Measurements from ENCODE around the gene CPNE7.

Gene CPNE7

GRCh38 chr16:89613954-89614459 is 38.4 kb downstream of the CPNE7 start:
- H3K4me3 ChIP-seq (ENCODE audit: low read depth, low read length), result no peak overlapping the region
- no peak for TF ChIP-seq CTCF (IDR thresholded peaks at IDR 0.05; ENCODE audit: control insufficient read depth, extremely low read depth, insufficient read depth)
- DNase-seq (ENCODE audit: low read depth), result no peak

GRCh38 chr16:89615176-89615575 is 39.6 kb downstream of the CPNE7 start:
- DNase-seq (ENCODE audit: low read depth), result no peak
- no peak for TF ChIP-seq CTCF (IDR thresholded peaks at IDR 0.05; ENCODE audit: control insufficient read depth, extremely low read depth, insufficient read depth)
- H3K4me3 ChIP-seq (ENCODE audit: low read depth, low read length), result no peak overlapping the region

DNA sequence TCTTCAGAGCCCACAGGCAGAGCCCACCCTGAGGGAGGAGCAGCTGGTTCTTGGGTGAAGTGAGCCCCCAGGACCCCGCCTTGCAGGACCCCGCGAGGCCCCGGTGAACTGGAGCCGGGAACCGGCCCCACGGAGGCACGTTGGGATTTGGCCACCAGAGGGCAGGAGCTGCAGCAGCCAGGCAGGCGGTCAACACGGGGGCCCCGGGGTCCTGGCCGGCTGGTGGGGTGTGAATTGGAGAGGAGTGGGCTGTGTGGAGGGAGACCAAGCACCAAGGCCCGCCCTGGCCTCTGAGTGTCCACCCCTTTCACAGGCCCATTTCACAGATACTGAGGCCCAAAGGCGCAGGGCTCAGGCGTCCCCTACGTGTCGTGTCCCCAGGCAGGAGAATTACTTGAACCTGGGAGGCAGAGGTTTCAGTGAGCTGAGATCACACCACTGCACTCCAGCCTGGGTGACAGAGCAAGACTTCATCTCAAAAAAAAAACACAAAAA is 40.1 kb downstream of the CPNE7 start:
- DNase-seq (ENCODE audit: low read depth), result no peak
- peak; percentile 72 for TF ChIP-seq CTCF (IDR thresholded peaks at IDR 0.05; ENCODE audit: control insufficient read depth, extremely low read depth, insufficient read depth)
- no peak overlapping the region for H3K4me3 ChIP-seq (ENCODE audit: low read depth, low read length)

- H3K4me3 ChIP-seq (ENCODE audit: low read depth, low read length), result no peak overlapping the region
- DNase-seq (ENCODE audit: low read depth), result no peak
- TF ChIP-seq CTCF (IDR thresholded peaks at IDR 0.05; ENCODE audit: control insufficient read depth, extremely low read depth, insufficient read depth), result no peak
Measured at GRCh38 chr16:89616623-89617022, 41.1 kb downstream of the CPNE7 start.

GRCh38 chr16:89617036-89617435 is 41.5 kb downstream of the CPNE7 start:
- TF ChIP-seq CTCF (IDR thresholded peaks at IDR 0.05; ENCODE audit: control insufficient read depth, extremely low read depth, insufficient read depth), result no peak
- no peak for DNase-seq (ENCODE audit: low read depth)
- H3K4me3 ChIP-seq (ENCODE audit: low read depth, low read length), result no peak overlapping the region

DNA sequence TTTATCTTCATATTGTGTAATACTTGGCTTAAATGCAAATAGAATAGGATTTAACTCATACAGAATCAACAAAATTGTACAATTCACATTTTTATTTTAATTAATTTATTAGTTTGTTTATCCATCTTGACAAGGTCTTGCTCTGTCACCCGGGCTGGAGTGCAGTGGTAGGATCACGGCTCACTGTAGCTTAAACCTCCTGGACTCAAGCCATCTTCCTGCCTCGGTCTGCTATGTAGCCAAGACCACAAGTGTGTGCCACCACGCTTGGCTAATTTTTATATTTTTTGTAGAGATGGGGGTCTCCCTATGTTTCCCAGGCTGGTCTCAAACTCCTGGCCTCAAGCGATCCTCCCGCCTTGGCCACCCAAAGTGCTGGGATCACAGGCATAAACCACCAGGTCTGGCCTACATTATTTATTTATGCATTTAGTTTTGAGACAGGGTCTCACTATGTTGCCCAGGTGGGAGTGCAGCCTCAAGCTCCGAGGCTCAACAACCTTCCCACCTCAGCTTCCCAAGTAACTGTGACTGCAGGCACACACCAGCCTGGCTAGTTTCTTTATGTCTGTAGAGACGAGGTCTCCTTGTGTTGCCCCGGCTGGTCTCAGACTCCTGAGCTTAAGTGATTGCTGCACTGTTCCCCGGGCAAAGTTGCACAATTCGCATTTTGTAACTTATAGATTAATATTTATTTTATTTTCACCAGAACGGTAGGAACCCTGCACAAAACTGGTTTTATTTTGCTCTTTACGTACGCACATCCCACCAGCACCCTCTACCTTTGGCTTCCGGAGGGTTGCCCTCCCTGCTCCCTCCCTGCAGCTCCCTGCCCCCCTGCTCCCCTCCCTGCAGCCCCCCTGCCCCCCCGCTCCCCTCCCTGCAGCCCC is 42.8 kb downstream of the CPNE7 start:
- no peak for DNase-seq (ENCODE audit: low read depth)
- no peak for TF ChIP-seq CTCF (IDR thresholded peaks at IDR 0.05; ENCODE audit: control insufficient read depth, extremely low read depth, insufficient read depth)
- H3K4me3 ChIP-seq (ENCODE audit: low read depth, low read length), result no peak overlapping the region

All from LNCaP clone FGC (cell line).